Anterior cingulate cortex (tissue), 58 donors: ENCODE data around the gene RPL13.

Source experiments
- DNase-seq, 58 donors: peaks; one replicate each; lab custom pipeline; 2025; lab: John Stamatoyannopoulos, UW

RPL13 gene

DNA sequence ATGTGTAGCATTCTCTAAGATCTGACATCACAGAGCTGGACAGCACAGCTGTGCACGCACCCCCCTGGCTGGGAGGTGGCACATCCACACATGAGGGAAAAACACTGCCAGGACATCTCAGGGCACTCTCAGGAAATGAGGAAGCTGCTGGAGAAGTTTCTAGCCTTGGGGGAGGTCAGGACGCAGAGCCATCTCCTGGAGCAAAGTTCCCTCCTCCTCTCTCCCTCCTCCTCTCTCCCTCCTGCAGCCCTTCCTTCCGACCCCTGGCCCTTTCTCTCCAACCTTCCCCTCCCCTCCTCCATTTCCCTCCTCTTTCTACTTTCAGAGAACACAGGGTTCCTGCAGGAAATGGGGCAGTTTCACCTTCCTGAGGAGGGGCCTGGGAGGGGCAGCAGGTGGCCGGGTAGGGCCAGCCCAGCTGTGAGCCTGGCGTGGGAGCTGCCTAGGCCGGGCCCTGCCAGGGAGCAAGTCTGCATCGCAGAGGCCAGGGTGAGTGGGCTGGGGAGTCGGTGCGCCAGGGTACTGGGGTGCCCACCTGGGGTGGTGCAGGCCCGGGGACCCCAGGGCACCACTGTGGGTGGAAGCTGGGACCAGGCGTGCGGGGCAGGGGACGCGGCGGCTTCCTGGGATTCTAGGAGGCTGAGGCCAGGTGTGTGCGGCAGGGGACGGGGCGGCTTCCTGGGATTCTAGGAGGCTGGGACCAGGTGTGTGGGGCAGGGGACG lies 52.9 kb downstream of the RPL13 start, which contains the start of gene DPEP1:
Gene DPEP1 (plus strand): TSS at position 412 of the 723 bp plus-strand sequence. CDS start 16,769 bp downstream, outside the sequence.
- DNase-seq, result no peak

GRCh38 chr16:89613954-89614459 lies 53.5 kb downstream of the RPL13 start:
- no peak for DNase-seq
